Glomerular visceral epithelial cell (primary cell): ENCODE data around the gene ZNF628.
A peak's percentile ranks its signal among the peaks of the same experiment; 100 is the strongest.
"Not testable (repeated sequence)": the region's sequence is repeated elsewhere in the genome, so short reads cannot be mapped to it uniquely, and the experiment has no call there.

ENCODE experiments used
- DNase-seq: peaks from one replicate; pipeline ENCODE4 v3.0.0-alpha.2; 2016; ENCODE audit errors: extremely low spot score

ZNF628 gene

DNA sequence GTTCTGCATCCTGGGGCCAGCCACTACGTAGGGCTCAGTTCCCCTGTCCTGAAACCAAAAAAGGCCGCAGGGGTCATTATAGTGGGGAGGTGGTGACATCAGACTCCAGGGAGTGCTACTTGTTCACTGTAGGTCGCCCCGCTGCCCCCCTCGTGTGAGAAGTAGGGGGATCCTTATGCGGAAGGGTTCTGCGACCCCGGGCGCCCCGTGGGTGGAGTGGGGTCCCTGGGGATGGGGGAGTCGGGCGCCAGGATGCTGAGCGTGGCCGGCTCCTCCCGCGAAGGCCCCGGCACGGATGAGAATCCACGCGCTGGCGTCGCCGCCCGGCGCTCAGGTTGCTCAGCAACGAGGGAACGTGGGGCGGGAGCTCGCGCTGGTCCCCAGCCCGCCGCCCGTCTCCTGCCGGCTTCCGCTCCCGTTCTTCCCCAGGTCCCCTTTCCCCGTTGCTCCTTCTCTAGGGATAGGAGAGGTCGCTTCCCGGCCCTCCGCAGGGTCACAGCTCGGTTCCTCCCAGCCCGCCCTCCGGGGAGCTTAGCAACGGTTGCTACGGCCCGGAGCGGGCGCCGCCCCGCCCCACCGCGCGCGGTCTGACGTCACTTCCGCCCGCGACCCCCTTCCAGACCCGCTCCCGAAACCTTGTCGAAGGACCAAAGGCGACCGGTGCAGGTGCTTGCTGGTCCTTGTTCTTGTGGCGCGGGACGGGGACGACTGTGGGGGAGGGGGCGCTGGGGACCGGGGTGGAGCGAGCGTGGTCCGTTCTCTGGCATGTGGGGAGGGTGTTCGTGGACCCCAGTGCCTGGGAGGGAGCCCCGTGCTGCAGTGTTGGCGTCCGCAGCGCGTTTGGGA, 8.4 kb downstream of the ZNF628 start, which contains the start of gene NAT14:
Gene NAT14 (plus strand): TSS at position 596 of the 846 bp plus-strand sequence. CDS start 521 bp downstream, outside the sequence.
- DNase-seq: peak; percentile 73

DNA sequence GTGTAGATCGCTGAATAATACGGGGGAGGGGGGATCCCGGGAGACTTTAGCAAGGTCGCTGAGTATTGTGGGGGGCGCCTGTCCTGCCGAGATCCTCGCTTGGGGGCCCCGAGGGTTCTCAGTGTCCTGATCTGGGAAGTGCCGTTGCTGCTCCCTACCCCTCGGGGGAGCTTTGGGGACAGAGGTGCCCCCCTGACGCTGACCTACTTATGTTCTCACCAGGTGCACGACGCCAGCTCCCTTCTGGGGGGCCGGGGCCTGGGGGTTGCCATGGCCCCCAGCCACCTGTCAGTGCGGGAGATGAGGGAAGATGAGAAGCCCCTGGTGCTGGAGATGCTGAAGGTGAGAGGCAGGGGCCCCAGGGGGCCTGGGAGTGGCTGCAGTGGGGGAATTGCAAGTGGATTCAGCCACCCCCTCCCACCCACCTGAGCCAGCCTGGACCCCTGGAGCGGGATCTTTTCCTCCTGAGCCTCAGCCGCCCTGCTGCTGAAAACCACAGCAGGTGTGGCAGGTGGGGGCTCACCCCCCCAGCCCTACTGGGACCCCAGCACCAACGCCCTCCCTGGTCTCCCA, 9.1 kb downstream of the ZNF628 start:
- DNase-seq: no peak

DNA sequence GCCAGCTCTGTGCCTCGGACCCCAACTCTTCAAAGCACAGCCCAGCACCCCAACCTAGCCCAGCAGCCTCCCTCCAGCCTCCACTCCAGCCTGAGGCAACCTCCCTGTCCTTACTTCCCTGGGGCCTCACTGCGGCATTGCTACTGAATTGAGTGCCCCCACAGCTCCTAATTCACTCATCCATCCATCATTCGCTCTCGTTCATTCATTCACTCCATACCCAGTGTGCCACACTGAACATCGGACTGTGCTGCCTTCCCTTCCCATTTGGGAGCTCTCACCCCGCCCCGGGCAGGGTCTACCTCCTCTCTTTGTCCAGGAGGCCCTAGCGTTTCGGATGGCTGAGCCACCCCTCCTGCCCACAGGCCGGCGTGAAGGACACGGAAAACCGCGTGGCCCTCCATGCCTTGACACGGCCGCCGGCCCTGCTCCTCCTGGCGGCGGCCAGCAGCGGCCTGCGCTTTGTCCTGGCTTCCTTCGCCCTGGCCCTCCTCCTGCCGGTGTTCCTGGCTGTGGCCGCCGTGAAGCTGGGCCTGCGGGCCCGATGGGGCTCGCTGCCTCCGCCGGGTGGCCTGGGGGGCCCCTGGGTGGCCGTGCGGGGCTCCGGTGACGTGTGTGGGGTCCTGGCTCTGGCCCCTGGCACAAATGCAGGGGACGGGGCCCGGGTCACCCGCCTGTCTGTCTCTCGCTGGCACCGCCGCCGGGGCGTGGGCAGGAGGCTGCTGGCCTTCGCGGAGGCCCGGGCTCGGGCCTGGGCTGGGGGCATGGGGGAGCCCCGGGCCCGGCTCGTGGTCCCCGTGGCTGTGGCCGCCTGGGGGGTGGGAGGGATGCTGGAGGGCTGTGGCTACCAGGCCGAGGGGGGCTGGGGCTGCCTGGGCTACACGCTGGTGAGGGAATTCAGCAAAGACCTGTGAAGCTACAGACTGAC, 9.9 kb downstream of the ZNF628 start:
- DNase-seq: no peak

DNA sequence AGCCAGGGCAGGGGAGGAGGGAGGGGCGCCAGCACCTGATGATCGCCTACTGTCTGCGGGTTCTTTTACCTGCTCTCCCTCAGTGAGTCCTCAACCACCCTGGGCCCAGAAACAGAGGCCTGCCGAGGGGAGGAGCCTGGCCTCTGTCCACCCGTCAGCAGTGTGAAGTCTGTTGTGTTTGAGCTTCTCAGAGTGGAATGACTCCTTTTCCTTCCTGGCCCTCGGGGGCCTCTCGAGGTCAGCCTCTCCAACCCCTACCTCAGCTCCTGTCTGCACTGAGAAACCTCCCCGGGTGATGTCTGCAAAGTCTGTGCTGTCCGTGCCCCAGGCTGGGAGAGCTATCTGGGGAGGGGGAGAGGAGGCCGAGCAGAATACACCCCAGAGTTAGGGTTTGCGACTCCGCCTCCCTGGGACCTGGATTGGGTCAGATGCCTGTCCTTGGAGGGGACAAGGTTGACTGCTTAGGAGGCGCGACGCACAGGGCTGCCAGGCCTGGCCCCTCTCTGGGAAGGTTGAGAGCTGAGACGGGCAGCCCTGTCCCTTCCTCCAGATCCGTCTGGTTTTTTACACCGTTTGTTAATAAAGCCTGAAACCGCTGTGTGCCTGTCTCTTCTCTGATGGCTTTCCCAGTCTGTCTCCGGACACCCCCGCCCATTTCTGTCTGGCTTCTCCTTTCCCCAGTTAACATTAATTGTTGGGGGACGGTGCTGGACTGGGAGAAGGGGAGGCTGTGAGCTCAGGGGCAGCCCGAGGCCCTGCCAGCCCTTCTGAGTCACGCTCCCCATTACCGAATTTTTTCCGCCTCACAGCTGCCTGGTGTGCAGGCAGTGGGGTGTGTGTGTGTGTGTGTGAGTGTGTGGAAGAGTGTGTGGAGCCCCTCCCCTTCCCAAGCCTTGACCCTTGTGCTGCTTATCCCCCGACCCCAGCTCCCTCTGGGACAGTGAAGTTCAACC, 10.8 kb downstream of the ZNF628 start:
- peak; percentile 97 for DNase-seq

DNA sequence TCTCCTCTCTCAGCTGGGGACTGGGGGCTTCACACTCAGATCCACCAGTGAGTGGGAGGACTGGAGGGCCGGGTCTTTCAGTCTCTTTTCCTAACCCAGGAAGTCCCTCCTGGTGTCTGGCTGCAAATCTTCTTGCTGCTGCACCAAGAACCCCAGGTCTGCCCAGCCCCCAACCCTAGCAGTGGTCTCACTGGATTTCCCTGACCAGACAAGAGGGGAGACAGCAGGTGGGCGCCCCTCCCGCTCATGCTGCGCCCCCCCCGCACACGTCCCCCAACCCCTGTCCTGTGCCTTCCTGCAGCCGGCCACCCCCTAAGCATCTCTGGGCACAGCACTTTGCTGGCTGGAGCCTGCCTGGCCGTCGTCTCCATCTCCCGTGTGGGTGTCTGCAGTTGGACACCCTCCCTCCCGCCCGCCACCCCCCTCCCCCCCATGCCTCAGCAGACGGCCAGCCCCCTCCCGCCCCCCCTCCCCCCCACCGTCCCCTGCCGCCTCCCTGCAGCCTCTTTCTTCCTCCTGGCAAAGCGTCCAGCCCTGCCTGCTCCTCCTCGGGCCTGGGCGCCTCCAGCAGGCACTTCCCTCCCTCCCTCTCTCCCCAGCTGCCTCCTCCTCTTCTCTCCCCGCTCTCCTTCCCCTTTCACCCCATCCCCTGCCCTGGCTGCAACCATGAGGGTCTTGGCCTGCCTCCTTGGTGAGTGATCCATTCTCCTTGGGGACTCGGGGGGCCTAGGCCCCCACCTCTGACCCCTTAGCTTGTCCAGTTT, 11.7 kb downstream of the ZNF628 start, which contains the start of gene SSC5D:
Gene SSC5D (plus strand): TSS at position 513 of the 764 bp plus-strand sequence. CDS start 154 bp downstream, at position 667.
- peak; percentile 61 for DNase-seq

DNA sequence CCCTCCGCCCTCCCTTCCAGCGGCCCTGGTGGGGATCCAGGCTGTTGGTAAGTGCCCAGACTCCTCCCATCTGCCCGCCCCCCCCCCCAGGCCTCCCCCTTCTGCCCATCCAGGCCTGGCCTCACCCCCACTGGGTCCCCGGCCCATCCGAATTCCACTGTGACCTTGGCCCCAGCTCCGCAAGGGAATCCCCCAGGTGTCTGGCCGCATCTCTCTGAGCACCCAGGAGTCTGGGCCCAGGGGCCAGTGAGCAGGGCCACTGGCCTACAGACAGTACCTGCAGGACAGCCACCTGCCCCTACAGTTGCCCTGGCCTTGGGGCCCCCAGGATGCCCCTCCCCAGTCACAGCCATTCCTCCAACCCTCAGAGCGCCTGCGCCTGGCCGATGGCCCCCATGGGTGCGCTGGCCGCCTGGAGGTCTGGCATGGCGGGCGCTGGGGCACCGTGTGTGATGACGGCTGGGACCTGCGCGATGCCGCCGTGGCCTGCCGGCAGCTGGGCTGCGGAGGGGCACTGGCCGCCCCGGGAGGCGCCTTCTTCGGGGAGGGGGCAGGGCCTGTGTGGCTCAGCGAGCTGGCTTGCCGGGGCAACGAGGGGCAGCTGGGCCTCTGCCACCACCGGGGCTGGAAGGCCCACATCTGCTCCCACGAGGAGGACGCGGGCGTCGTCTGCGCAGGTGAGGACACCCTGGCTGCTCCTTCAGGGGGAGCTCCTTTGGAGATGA, 12.7 kb downstream of the ZNF628 start:
- no peak for DNase-seq

DNA sequence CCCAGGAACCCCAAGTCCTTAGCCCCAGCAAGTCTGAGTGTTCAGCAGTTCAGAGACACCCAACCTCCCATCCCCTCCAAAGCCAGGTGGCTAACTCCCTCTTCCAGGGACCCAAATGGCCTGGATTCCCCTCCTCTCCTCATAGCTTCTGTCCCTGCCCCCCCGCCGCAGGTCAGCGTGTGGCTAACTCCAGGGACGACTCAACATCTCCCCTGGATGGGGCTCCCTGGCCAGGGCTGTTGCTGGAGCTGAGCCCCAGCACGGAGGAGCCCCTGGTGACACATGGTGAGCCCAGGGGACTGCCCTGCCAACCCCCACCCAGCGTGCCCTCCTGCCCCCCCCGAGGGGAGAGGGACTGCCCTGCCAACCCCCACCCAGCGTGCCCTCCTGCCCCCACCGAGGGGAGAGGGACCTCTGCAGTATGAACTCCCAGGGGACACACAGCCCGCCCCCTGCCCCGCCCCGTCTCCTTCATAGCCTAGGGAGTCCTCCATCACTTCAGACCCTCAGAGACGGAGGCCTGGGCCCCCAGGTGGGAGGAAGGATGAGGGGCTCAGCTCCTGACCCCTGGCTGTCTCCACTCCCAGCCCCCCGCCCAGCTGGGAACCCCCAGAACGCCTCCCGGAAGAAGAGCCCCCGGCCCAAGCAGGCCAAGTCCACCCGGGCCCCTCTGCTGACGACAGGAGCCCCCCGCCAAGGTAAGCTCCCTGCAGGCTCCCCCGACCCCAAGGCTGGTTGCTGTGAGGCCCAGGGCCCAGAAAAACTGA, 13.5 kb downstream of the ZNF628 start:
- no peak for DNase-seq

DNA sequence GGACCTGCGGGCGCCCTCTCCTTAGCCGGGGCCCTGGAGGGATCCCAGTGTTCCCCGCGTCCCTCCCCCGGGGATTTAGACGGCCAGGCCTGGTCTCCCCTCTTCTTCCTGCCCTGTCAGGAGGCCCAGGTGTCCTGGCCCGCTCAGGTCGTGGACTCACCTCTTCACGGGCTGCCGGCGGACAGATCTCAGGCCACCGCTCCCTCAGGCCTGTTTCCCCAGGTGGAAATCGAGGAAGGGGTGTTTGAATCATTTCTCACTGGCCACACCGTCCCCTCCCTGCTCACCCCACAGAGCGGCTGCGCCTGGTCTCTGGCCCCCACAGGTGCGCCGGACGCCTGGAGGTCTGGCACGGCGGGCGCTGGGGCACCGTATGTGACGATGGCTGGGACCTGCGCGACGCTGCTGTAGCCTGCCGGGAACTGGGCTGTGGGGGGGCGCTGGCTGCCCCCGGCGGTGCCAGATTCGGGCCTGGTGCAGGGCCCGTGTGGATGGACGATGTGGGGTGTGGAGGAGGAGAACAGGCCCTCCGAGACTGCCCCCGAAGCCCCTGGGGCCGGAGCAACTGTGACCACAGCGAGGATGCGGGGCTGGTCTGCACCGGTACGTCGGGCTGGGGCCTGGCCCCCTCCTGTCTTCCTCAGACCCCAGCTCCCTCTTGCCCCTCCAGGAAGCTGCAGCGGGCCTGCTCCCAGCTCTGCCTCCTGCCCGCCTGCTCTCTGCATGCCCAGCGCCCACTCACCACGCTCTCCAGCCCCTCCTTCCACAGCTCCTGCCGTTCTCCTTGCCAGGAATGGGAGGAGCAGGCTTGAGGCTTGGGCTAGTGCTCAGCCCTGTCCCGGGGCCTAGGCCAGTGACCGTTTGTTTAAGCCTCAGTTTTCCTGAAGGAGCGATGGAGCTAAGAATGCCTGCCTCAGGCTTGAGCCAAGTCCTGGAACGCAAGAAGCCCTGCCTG, 14.3 kb downstream of the ZNF628 start:
- no peak for DNase-seq

DNA sequence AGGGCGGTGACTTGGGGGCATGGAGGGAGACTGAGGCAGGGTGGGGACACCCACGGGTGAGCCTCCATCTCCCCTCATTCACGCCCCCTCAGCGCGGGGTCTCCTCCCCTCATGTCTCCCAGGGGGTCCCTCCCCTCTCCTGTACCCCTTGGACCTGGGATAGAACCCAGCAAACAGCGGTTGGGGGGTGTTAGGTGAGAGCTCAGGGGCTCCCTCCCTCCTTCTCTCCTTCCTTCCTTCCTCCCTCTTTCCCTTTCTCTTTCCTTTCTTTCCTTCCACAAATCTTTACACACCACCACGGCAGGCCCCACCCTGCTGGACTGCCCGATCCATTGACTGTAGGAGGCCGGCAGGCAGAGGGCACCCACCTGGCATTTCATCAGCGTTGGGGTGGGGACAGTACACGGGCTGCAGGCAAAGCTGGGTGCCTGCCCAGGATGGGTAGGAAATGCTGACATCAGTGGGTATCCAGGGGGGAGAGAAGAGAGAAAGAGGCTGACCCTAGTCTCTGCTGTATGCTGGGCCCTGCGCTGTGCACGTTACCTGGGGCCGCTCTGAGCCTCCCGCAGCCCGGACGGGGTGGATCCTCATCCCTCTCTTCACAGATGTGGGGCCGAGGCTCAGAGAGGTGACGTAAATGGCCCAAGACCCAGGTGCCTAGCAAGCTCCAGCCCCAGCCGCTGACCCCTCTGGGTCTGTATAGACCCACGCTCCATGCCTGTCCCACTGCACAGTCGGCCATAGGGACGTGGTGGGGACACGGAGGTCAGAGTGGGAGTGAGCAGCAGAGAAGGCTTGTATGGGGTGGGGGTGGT, 15.3 kb downstream of the ZNF628 start:
- DNase-seq: no peak

DNA sequence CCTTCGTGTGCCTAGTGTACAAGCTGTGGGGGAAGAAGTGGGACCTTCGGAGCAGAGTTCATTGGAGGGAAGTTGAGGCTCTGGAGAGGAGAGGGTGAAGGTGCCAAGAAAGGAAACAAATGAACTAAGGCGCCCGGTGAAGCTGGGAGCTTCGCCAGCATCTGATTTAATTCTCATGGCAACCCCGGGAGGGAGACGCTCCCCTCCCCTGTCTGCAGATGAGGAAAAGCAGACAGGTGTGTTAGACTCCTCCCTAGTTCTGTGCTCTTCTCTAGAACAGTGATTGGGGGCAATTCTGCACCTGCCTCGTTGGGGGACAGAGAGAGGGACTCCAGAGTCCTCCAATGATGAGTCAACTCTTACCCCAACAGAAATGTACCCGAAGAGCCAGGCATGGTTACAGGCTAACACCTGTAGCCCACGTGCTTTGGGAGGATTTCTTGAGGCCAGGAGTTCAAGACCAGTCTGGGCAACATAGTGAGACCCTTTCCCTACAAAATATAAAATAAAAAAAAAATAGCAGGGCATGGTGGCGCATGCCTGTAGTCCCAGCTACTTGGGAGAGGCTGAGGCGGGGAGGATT, 16.0 kb downstream of the ZNF628 start:
- no peak for DNase-seq

DNA sequence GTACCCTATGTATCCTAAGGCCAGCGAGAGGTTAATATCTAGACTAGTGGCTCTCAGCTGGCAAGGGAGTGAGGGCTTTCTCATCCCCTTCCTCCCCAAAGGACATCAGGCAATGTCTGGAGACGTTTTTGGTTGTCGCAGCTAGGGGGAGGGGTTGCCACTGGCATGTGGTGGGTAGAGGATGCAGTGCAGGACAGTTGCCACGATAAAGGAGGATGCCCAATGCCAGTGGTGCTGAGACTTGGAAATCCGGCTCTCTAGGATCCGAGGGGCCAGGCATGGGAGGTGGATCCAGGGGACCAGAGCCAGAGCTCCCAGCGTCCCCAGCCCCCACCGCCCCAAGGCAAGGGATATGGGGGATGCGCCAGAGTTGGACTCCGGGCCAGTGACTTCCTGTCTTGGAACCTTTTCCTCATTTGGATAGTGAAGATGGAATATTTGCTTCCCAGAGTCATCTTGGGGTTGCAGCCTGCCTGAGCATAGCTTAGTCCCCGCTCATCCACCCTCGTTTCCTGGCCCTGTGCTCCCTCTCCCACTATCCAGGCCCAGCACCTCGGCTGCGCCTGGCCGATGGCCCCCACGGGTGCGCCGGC, 16.7 kb downstream of the ZNF628 start:
- DNase-seq: no peak

DNA sequence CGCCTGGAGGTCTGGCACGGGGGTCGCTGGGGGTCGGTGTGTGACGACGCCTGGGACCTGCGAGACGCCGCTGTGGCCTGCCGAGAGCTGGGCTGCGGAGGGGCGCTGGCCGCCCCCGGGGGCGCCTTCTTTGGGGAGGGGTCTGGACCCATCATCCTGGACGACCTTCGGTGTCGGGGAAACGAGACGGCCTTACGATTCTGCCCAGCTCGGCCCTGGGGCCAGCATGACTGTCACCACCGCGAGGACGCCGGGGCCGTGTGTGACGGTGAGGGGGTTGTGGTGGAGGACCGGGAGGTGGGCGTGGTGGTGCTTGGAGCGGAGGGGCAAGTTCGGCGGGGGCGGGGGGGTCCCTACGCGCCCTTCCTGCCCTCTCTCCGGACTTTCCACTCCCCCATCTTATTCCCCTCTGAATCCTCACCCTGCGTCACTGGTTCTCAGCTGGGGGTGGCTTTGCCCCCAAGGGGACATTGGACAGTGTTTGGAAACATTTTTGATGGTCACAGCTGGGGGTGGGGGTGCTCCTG, 17.3 kb downstream of the ZNF628 start:
- no peak for DNase-seq

DNA sequence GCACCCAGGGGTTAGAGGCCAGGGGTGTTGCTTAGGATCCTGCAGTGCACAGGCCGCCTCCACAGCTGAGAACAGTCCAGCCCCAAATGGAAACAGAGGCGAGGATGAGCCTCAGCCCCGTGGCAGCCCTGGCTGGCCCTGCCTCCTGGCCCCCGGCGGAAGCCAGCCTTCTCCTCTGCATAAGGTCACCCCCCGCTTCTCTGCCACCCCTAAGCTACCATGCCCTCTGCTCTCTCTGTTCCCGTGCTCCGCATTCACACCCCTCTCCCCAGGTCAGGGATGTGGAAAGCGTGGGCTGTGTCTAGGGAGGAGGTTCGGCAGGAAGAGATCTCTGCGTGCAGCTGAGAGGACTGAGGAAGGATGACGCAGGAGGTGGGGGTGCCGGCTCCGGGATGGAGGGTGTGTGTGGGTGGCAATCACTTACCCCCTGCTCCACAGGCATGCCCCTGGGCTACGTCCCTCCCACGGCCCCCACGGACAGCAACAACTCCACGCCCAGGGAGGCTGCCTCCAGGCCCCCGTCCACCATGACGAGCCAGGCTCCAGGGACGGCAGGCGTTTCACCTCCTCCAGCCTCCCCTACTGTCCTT, 17.9 kb downstream of the ZNF628 start:
- DNase-seq: no peak

DNA sequence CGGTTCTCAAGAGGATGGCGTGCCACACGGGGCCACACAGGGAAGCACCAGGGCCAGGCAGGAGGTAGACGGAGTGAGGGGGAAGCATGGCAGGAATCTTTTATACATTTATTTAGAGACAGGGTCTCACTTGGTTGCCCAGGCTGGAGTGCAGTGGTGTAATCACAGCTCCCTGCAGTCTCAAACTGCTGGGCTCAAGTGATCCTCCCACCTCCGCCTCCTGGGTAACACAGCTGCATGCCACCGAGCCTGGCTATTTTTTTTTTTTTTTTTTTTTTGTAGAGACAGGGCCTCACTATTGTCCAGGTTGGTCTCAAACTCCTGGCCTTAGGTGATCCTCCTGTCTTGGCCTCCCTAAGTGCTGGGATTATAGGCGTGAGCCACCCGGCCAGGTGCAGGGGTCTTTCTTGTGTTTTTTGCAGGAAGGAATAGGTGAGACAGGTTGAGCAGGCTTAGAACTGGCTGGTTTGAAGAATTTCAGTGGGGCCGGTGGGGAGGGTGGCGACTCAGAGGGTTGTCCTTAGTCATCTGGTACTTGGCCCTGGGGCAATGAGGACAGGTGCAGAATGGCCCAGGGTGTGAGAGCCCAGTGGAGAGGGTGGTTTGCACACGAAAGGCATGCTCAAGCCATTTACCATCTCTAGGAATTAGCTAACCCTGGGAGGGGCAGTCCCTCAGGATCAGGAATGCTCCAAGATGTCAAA, 19.4 kb downstream of the ZNF628 start:
- DNase-seq: no peak

DNA sequence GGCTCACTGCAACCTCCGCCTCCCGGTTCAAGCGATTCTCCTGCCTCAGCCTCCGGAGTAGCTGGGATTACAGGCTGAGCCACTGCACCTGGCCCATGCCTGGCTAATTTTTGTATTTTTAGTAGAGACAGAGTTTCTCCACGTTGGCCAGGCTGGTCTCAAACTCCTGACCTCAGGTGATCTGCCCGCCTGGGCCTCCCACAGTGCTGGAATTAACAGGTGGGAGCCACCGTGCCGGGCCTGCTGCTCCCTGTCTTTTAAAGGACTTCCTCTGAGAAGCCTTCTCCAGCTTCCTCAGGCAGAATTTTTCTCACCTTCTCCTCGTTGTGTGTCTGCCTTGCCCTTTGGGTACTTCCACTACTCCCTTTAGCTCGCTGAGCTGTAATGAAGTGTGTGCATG, 20.4 kb downstream of the ZNF628 start:
- DNase-seq: not testable (repeated sequence)
